GM19463 (cell line): Measurements from ENCODE around the gene SLC12A5.

Source experiments
- ATAC-seq: cut with Tn5 transposase; IDR thresholded peaks from one replicate; pipeline ENCODE4 v1.9.1; 2021; ENCODE audit warnings: mild to moderate bottlenecking, moderate library complexity; ENCODE audit not compliant: unreplicated experiment

SLC12A5 gene

DNA sequence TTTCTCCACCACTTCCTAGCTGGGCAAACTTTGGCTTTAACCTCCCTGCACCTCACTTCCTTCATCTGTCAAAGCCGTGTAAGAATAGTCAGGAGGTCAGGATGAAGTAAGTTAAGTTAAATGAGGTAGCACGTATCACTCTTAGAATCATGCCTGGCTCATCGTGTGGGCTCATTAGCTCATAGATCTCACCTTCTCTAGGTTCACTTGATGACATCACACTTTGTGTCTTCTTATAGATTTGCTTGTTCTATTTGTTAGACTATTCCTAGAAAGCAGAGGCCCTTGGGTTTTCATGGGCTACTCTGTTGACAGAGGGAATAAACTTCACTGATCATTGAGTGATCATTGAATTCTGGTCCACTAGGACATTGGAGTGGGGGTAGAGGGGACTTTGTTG is 72.9 kb downstream of the SLC12A5 start:
- ATAC-seq, result no peak

DNA sequence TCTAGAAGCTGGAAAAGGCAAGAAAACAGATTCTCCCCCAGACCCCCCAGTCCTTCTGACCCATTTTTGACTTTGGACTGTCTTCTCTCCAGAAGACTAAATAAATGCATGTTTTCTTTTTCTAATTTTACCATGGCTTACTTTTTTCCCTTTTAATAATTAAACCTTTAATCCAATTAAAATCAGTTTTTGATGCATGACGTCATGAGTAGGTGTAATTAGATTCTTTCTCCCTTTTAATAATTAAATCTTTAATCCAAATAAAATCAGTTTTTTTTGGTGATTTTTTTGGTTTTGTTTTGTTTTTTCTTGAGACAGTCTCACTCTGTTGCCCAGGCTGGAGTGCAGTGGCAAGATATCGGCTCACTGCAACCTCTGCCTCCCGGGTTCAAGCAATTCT is 73.9 kb downstream of the SLC12A5 start:
- no peak for ATAC-seq

DNA sequence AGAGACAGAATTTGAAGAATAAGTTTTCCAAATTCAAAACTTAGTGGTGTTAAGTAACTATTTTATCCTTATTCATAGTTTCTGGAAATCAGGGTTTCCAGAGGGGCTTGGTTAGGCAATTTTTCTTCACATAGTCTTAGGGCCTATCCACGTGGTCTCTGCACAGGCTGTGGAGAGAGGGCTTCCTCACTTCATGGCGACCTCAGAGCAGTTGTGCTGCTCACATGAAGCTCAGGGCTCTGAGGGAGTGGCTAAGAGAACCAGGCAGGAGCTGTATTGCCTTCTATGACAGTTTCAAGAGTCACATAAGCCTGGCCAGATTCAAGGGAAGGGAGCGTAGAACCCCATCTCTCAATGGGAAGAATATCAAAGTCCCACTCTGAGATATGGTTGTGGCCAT is 75.2 kb downstream of the SLC12A5 start:
- ATAC-seq, result no peak

DNA sequence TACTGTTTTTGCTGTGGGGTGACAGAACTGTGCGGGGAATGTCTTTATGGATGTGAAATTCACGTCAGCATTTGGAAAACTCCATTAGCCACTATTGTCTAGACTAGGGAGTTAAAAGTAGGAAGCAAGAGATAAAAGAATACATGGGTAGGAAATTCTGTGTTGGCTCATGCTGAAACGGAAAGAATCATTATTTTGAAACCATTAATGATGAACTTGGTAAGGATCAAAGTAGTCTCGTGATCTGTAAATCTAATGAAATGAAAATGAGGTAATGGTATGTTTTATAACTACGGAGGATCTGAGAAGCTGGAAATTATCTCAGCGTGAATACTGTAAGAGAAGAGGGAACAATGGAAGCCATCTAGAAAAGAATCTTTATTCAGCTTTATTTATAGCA is 78.0 kb downstream of the SLC12A5 start:
- ATAC-seq, result no peak

DNA sequence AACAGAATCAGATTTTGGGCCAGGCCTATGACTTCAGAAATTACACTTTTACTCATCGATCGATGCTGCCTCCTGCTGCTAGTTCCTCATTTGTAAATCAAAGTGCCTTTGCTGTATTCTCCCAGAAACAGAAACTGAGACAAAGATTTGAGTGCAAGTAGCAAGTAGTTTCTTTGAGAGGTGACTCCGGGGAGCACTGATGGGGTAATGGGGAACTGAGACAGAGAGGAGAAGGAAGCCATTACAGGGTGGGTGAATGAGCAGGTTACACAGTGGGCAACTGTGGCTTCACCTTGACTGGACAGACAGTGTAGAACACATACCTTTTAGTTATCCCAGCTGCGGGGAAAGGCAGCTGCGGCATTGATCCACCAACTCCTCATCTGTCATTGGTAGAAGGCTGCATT is 79.4 kb downstream of the SLC12A5 start:
- peak; percentile 83 for ATAC-seq

DNA sequence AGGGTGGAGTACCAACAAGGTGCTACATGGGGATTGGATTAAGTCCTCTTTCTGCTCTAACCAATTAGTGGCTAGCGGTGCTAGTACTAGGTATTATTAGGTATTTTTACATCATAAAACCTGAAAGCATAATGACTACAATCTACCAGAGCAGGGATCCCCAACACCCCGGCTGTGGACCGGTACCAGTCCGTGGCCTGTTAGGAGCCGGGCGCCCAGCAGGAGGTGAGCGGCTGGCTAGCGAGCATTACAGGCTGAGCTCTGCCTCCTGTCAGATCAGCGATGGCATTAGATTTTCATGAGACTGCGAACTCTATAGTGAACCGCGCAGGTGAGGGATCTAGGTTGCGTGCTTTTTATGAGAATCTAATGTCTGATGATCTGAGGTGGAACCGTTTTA is 80.0 kb downstream of the SLC12A5 start:
- ATAC-seq, result no peak
